GM19238 (cell line): ENCODE results near the gene RNF175.
"Not testable (repeated sequence)": the region's sequence is repeated elsewhere in the genome, so short reads cannot be mapped to it uniquely, and the experiment has no call there.

ENCODE experiments used
- DNase-seq: peaks from one replicate; pipeline ENCODE4 v3.0.0; 2011; ENCODE audit warnings: low spot score; ENCODE audit not compliant: insufficient read length

RNF175 gene

DNA sequence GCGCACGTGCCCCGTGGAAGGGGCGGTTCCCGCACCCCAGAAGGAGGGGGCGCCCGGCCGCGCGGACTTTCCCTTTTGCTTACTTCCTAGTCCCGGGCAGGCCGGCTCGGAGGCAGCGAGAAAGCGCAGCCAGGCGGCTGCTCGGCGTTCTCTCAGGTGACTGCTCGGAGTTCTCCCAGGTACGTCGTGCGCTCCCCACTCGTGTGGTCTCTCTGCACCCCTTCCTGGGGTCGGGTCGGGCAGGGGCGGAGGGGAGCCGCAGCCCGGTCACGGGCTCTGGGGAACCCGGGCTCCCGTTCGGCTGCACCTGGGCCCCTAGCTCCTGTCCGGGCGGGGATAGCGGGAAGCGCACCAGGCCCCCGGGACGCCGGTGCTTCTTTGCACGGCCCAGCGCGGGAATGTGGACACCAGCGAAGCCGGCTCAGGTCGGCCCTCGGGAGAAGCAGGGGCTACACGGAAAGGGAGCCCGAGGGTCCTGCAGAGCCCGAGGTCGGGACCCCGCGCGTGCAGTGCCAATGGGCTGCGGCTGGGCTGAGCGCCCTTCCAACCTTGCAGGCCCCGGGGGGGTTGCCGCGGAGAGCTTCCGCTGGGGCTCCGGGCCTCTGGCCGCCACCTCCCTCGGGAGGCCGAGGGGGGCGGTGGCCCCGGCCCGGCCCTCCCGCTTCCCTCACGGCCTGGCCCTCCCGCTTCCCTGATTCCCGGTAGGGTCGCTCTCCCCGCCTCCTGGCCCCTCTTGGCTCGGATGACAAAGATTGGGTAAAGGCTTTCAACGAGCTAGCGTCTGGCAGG is 75.4 kb downstream of the RNF175 start, which contains the start of gene TLR2:
Gene TLR2 (plus strand): TSS at position 99 of the 789 bp plus-strand sequence. CDS start 18,628 bp downstream, outside the sequence.
- DNase-seq, result peak; percentile 62

DNA sequence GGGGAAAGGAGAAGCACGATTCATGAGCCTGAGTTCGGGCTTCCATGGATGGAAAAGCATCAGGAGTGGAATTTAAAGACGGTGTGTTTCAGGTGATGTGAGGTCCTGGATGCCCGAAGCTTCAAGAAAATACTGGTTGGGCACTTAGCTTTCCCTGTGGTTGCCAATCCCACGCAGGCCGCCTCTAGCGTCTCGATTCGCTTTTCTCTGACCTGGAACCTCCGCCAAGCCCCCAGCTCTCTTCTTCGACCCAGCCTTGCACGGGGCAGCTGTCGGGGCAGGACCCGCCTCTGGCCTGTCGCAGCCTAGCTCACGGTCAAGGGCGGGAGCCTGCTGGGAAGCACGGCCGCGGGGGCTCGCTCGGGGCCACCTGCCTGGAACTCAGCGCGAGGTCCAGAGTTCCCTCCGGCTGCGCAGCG is 76.1 kb downstream of the RNF175 start:
- DNase-seq, result no peak

DNA sequence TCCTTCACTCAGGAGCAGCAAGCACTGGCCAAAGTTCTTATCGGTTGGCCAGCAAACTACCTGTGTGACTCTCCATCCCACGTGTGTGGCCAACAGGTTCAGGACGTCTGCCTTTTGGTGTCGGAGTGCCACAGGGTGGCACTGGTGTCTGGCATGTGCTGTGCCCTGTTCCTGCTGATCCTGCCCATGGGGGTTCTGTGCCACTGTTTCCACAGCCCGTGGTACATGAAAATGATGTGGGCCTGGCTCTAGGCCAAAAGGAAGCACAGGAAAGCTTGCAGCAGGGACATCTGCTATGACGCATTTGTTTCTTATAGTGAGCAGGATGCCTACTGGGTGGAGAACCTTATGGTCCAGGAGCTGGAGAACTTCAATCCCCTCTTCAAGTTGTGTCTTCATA is 80.3 kb downstream of the RNF175 start:
- no peak for DNase-seq

DNA sequence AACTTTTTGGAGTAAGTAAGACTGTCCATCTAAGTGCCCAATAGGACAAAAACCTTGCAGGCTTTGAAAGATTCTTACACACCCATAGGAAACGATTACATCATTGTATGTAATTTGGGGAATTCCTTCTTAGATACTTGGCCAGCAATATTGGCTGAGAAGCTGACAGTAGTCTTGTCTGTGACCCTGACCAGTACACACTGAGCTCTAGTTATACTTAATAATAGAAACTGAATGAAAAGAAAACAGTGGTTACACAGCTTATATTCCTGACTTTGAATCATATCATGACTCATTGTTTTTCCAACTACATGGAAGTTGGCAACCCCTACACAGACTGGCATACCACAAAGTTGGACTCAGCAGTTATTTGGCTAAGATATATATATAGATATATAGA is 82.8 kb downstream of the RNF175 start:
- DNase-seq, result no peak

DNA sequence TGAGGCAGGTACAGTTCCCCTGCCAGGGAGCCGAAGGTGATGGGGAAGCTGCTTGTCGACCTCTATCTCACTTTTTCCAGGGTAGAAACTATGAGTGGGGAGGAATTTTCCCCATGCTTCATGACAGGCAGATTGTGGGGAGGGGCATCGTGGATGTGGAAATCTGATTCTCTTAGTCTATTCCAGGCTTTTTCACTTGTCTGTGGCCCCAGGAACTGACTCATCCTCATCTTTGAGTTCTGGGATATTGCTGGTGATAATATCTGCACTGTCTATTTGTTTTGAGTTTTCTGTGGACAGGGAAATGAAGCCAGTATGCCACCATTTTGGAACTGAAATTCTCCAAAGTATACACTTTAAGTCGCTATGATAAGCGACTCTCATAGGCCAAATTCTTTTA is 83.3 kb downstream of the RNF175 start:
- no peak for DNase-seq

DNA sequence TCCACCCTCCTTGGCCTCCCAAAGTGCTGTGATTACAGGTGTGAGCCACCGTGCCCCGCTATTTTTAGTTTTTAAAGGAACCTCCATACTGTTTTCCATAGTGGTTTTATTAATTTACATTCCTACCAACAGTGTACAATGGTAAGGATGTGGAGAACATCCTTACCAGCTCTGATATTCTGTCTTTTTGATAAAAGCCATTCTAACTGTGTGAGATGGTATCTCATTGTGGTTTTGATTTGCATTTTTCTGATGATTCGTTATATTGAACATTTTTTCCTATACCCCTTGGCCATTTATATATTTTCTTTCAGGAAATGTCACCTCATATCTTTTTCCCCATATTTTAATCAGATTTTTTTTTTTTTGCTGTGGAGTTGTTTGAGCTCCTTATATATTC is 90.0 kb downstream of the RNF175 start:
- DNase-seq, result no peak

DNA sequence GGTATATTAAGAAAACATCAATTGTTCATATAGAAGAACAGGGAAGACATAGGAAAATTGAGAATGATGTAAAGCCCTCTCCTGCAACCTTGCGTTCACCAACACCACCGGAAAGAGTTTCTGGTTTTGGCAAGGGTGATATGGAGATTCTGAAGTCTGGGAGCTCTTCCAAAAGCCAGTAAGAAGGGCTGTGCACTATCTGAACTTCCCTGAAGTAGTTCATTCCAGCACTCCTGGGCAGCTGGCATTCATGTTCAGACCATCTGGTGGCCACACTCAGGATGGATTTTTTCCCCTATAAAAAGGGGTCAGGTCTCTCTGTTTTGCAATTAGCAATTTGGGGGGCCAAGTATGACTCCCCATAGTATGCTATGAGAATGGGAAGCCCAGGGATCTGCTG is 91.2 kb downstream of the RNF175 start:
- no peak for DNase-seq

DNA sequence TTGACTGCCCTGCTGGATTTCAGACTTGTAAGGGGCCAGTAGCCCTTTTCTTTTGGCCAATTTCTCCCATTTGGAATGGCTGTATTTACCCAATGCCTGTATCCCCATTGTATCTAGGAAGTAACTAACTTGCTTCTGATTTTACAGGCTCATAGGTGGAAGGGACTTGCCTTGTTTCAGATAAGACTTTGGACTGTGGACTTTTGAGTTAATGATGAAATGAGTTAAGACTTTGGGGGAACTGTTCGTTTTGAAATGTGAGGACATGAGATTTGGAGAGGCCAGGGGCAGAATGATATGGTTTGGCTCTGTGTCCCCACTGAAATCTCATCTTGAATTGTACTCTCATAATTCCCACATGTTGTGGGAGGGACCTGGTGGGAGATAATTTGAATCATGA is 93.3 kb downstream of the RNF175 start:
- DNase-seq, result not testable (repeated sequence)

DNA sequence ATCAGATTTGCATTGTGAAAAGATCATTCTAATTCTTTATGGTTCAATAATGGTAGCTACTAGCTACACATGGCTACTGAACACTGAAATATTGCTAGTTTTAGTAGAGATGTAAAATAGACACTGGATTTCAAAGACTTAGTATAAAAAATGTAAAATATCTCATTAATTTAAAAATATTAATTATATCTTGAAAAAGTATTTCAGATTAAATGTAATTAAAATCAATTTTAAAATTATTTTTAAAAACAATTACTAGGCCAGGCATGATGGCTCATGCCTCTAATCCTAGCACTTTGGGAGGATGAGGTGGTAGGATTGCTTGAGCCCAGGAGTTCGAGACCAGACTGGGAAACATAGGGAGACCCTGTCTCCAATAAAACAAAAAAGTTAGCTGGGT is 96.2 kb downstream of the RNF175 start:
- no peak for DNase-seq

DNA sequence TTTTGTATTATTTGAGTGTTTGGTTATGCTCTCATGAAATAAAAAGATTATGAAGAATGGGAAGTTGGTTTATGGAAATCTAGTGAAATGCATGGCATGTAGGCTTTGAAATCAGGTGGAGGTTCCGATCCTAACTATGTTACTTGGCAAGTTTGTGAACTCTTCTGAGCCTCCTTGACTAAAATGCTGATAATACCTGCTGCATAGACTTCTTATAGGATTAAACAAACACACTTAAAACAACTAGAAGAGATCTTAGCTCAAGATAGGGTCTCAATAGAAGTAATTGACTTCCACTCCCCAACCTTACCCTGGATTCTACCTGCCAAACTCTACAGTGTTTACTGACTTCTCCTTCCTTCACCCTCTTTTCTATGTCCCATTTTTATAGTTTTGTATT is 97.9 kb downstream of the RNF175 start:
- DNase-seq, result no peak

DNA sequence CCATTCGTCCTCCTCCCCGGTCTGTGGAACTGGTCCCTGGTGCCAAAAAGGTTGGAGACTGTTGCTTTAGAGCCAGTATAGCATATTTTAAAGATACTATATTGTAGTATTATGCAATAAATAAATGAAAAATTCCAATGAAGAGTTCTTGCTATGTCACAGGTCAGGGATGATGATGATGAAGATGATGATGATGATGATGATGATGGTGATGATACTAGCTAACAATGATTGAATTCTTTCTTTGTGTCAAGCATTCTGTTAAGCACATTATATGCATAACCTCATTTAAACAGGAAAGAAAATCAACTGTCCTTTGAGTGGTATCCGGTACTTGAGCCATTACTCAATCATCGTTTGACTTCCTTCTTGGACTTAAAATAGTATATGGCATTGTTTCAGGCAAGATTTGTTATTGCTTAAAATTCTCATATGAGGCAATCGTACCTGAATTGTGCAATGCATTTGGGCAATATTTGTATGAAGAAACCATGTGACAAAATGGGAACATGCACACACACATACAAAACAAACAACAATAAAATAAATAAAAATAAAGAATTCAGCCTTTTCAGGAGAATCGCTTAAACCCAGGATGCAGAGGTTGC is 98.5 kb downstream of the RNF175 start:
- DNase-seq, result no peak
